Astrocyte (in vitro differentiated cells and primary cell): ENCODE measurements around the gene PPP1R37. TPM values are rescaled to one million over a fixed set of nuclear protein-coding genes. Genes with fewer than 3 reads are reported as not detected.

Source experiments
- DNase-seq: peaks from one replicate; pipeline ENCODE4 v3.0.0-alpha.2; 2010; ENCODE audit warnings: low read depth
- FAIRE-seq: peaks from 2 replicates; lab custom pipeline; 2011; peaks lifted over from hg19 to GRCh38; lab: Jason Lieb, UNC
- H2AFZ ChIP-seq: 2 replicates; pipeline ENCODE4 v1.6.0; 2012; ENCODE audit warnings: low read depth, low read length, inconsistent platforms
- H3K27ac ChIP-seq: 2 replicates; pipeline ENCODE4 v1.5.1; 2011; ENCODE audit warnings: low read depth, low read length, inconsistent platforms
- H3K27me3 ChIP-seq: 2 replicates; pipeline ENCODE4 v1.6.0; 2011; ENCODE audit warnings: low read length, inconsistent platforms; ENCODE audit not compliant: insufficient read depth
- H3K36me3 ChIP-seq: 2 replicates; pipeline ENCODE4 v1.5.1; 2011; ENCODE audit warnings: low read length, inconsistent platforms; ENCODE audit not compliant: insufficient read depth
- H3K4me1 ChIP-seq: 2 replicates; pipeline ENCODE4 v1.5.1; 2011; ENCODE audit warnings: low read length, inconsistent platforms; ENCODE audit not compliant: insufficient read depth
- H3K4me2 ChIP-seq: 2 replicates; pipeline ENCODE4 v1.6.0; 2012; ENCODE audit warnings: low read length, inconsistent platforms
- H3K4me3 ChIP-seq: 2 replicates; pipeline ENCODE4 v1.5.1; 2011; ENCODE audit warnings: low read depth, mild to moderate bottlenecking, low read length, inconsistent platforms; ENCODE audit not compliant: insufficient read depth
- H3K79me2 ChIP-seq: 2 replicates; pipeline ENCODE4 v1.6.0; 2012; ENCODE audit warnings: mild to moderate bottlenecking, low read length, inconsistent platforms; ENCODE audit not compliant: insufficient read depth
- H3K9ac ChIP-seq: 2 replicates; pipeline ENCODE4 v1.6.0; 2012; ENCODE audit warnings: mild to moderate bottlenecking, low read length, inconsistent platforms
- H3K9me3 ChIP-seq: 2 replicates; pipeline ENCODE4 v1.5.1; 2012; ENCODE audit warnings: low read depth, mild to moderate bottlenecking, low read length, inconsistent platforms; ENCODE audit not compliant: insufficient read depth
- H4K20me1 ChIP-seq: 2 replicates; pipeline ENCODE4 v1.6.0; 2012; ENCODE audit warnings: low read length, inconsistent platforms; ENCODE audit not compliant: insufficient read depth
- H3K27ac Mint-ChIP-seq: one replicate; pipeline ENCODE4 v1.8.0; 2021; ENCODE audit warnings: mild to moderate bottlenecking, mixed read lengths; ENCODE audit not compliant: unreplicated experiment
- H3K27me3 Mint-ChIP-seq: one replicate; pipeline ENCODE4 v1.8.0; 2021; ENCODE audit warnings: low read depth, mixed read lengths; ENCODE audit not compliant: unreplicated experiment
- H3K36me3 Mint-ChIP-seq: one replicate; pipeline ENCODE4 v1.8.0; 2021; ENCODE audit warnings: low read depth, mixed read lengths; ENCODE audit not compliant: unreplicated experiment
- H3K4me1 Mint-ChIP-seq: one replicate; pipeline ENCODE4 v1.8.0; 2021; ENCODE audit warnings: low read depth, mixed read lengths; ENCODE audit not compliant: unreplicated experiment
- H3K4me3 Mint-ChIP-seq: one replicate; pipeline ENCODE4 v1.8.0; 2021; ENCODE audit warnings: mild to moderate bottlenecking, moderate library complexity, mixed read lengths; ENCODE audit not compliant: unreplicated experiment
- H3K9me3 Mint-ChIP-seq: one replicate; pipeline ENCODE4 v1.8.0; 2021; ENCODE audit warnings: mild to moderate bottlenecking, mixed read lengths; ENCODE audit not compliant: unreplicated experiment
- EZH2 ChIP-seq: IDR thresholded peaks from 2 replicates; pipeline ENCODE4 v1.6.1; 2012; ENCODE audit warnings: mild to moderate bottlenecking, low read length, inconsistent platforms; ENCODE audit not compliant: insufficient read depth
- total RNA-seq: library from RNA; stranded (reverse); gene quantifications from 2 replicates; pipeline ENCODE4 v1.2.1, GENCODE V29; 2021
- TF ChIP-seq, protein P1 (sequence below): IDR thresholded peaks from 2 replicates; pipeline ENCODE4 v1.5.1; 2011; ENCODE audit warnings: low read depth, mild to moderate bottlenecking, inconsistent platforms, low read length, moderate library complexity; ENCODE audit not compliant: insufficient read depth

The PPP1R37 gene
- total RNA-seq, 1 donor from 2014 or later: 29.1 TPM

DNA sequence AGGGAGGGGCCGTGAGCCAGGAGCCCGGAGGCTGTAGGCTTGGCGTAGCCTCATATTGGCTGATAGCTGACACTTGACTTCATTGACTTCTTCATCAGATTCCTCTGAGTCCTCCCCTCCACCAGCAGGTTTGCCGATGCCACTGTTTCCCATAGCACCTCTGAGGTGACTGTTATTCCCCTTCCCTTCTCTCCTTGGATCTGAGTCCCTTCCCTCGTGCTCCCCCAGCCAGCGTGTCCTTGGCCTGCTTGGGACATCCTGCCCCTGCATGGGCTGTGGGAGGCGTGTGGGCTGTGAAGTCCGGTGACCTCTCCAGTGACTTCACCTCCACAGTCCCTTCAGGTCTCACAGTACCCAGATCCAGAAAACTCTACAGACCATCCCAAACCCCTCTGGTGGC, 8.8 kb downstream of the PPP1R37 start:
- no peaks in the 10 kb centered on the region for H3K36me3 ChIP-seq
- H3K79me2 ChIP-seq: peaks cover 97% of the 10 kb centered on the region
- no peak overlapping the region for H3K4me3 ChIP-seq
- H3K4me2 ChIP-seq: no peak overlapping the region
- Mint-ChIP-seq H3K4me1 (peaks cover 52% of the 10 kb centered on the region), H3K4me3 (no peak overlapping the region), H3K27me3 (no peaks in the 10 kb centered on the region), H3K27ac (peak overlapping the region; percentile 67), H3K9me3 (no peaks in the 10 kb centered on the region), H3K36me3 (peaks cover 9% of the 10 kb centered on the region)
- H4K20me1 ChIP-seq: peaks cover 96% of the 10 kb centered on the region
- H2AFZ ChIP-seq: no peak overlapping the region
- no peak overlapping the region for H3K27ac ChIP-seq
- DNase-seq (no peak), FAIRE-seq (no peak)
- no peak for TF ChIP-seq EZH2
- TF ChIP-seq, protein P1, sequence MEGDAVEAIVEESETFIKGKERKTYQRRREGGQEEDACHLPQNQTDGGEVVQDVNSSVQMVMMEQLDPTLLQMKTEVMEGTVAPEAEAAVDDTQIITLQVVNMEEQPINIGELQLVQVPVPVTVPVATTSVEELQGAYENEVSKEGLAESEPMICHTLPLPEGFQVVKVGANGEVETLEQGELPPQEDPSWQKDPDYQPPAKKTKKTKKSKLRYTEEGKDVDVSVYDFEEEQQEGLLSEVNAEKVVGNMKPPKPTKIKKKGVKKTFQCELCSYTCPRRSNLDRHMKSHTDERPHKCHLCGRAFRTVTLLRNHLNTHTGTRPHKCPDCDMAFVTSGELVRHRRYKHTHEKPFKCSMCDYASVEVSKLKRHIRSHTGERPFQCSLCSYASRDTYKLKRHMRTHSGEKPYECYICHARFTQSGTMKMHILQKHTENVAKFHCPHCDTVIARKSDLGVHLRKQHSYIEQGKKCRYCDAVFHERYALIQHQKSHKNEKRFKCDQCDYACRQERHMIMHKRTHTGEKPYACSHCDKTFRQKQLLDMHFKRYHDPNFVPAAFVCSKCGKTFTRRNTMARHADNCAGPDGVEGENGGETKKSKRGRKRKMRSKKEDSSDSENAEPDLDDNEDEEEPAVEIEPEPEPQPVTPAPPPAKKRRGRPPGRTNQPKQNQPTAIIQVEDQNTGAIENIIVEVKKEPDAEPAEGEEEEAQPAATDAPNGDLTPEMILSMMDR: no peak
- no peaks in the 10 kb centered on the region for H3K27me3 ChIP-seq
- H3K9me3 ChIP-seq: no peaks in the 10 kb centered on the region
- no peak overlapping the region for H3K9ac ChIP-seq
- H3K4me1 ChIP-seq: peaks cover 53% of the 10 kb centered on the region

- Histone ChIP-seq H3K27ac (no peak overlapping the region), H3K4me3 (no peak overlapping the region), H3K9me3 (no peaks in the 10 kb centered on the region), H4K20me1 (peaks cover 95% of the 10 kb centered on the region), H3K4me1 (peaks cover 49% of the 10 kb centered on the region), H3K4me2 (no peak overlapping the region), H2AFZ (no peak overlapping the region), H3K79me2 (peaks cover 95% of the 10 kb centered on the region), H3K36me3 (no peaks in the 10 kb centered on the region), H3K9ac (no peak overlapping the region), H3K27me3 (no peaks in the 10 kb centered on the region)
- no peak for TF ChIP-seq EZH2
- TF ChIP-seq, protein P1: no peak
- FAIRE-seq (no peak), DNase-seq (no peak)
- Mint-ChIP-seq H3K9me3 (no peaks in the 10 kb centered on the region), H3K27ac (no peak overlapping the region), H3K4me1 (peaks cover 48% of the 10 kb centered on the region), H3K4me3 (no peak overlapping the region), H3K36me3 (peaks cover 7% of the 10 kb centered on the region), H3K27me3 (no peaks in the 10 kb centered on the region)
These were observed 9.5 kb downstream of the PPP1R37 start for GRCh38 chr19:45102481-45102880.

DNA sequence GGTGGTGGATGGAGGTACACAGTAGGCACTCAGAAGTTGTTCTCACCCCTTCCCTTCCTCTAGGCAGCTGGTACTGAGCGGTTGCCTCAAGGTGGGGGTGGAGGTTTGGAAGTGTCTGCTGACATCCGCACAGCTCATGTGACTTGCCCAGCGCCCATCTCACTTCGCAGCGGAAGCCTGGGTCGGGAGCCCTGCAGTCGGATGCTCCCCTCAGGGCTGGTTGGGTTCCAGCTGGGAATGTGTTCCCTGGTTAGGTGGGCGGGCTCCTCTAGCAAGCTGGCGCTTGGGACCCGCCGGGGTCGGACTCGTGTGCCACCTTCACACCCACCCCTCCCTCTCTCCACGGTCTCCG, 10.2 kb downstream of the PPP1R37 start:
- peaks cover 42% of the 10 kb centered on the region for H3K4me1 ChIP-seq
- TF ChIP-seq, protein P1: no peak
- TF ChIP-seq EZH2: no peak
- no peak overlapping the region for H3K4me3 Mint-ChIP-seq
- H2AFZ ChIP-seq: no peak overlapping the region
- no peak overlapping the region for H3K27ac ChIP-seq
- peaks cover 43% of the 10 kb centered on the region for H3K4me1 Mint-ChIP-seq
- H3K4me2 ChIP-seq: peak overlapping the region; percentile 59
- no peak overlapping the region for H3K27ac Mint-ChIP-seq
- no peaks in the 10 kb centered on the region for H3K36me3 ChIP-seq
- no peak overlapping the region for H3K4me3 ChIP-seq
- peaks cover 95% of the 10 kb centered on the region for H4K20me1 ChIP-seq
- FAIRE-seq (no peak), DNase-seq (no peak)
- H3K9me3 ChIP-seq: no peaks in the 10 kb centered on the region
- H3K9me3 Mint-ChIP-seq: no peaks in the 10 kb centered on the region
- peaks cover 7% of the 10 kb centered on the region for H3K36me3 Mint-ChIP-seq
- no peak overlapping the region for H3K9ac ChIP-seq
- H3K27me3 ChIP-seq: no peaks in the 10 kb centered on the region
- no peaks in the 10 kb centered on the region for H3K27me3 Mint-ChIP-seq
- H3K79me2 ChIP-seq: peaks cover 95% of the 10 kb centered on the region
